LNCAP (cell line): ENCODE results near the gene LYZL2.

ENCODE experiments used
- TF ChIP-seq, protein P1 (sequence below): fragments of 450-650 bp; IDR thresholded peaks from 2 replicates; pipeline ENCODE4 v1.5.1; 2017; ENCODE audit warnings: mild to moderate bottlenecking

Gene LYZL2

DNA sequence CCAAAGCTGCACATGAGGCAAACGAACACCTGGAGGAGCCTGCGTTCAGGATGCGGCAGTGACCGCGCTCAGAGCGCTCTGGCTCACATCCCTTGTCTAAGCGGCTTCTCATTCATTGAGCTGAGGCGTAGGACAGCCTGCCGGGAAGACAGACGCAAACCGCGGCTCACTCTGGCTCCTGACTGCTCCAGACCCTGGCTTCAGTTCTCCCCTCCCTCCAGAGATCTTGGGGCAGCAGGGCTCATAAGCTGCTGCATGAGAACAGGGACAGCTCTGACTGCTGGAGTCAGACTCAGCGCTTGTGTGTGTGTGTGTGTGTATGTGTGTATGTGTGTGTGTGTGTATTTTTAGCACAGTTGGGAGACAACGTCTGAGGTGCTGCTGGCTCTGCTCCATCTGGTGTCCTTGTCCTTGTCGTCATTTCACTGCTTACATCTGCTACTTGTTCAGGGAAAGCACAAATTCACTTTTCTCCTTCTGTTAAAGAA lies 15.8 kb upstream of the LYZL2 start:
- TF ChIP-seq, protein P1, sequence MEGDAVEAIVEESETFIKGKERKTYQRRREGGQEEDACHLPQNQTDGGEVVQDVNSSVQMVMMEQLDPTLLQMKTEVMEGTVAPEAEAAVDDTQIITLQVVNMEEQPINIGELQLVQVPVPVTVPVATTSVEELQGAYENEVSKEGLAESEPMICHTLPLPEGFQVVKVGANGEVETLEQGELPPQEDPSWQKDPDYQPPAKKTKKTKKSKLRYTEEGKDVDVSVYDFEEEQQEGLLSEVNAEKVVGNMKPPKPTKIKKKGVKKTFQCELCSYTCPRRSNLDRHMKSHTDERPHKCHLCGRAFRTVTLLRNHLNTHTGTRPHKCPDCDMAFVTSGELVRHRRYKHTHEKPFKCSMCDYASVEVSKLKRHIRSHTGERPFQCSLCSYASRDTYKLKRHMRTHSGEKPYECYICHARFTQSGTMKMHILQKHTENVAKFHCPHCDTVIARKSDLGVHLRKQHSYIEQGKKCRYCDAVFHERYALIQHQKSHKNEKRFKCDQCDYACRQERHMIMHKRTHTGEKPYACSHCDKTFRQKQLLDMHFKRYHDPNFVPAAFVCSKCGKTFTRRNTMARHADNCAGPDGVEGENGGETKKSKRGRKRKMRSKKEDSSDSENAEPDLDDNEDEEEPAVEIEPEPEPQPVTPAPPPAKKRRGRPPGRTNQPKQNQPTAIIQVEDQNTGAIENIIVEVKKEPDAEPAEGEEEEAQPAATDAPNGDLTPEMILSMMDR, result no peak

DNA sequence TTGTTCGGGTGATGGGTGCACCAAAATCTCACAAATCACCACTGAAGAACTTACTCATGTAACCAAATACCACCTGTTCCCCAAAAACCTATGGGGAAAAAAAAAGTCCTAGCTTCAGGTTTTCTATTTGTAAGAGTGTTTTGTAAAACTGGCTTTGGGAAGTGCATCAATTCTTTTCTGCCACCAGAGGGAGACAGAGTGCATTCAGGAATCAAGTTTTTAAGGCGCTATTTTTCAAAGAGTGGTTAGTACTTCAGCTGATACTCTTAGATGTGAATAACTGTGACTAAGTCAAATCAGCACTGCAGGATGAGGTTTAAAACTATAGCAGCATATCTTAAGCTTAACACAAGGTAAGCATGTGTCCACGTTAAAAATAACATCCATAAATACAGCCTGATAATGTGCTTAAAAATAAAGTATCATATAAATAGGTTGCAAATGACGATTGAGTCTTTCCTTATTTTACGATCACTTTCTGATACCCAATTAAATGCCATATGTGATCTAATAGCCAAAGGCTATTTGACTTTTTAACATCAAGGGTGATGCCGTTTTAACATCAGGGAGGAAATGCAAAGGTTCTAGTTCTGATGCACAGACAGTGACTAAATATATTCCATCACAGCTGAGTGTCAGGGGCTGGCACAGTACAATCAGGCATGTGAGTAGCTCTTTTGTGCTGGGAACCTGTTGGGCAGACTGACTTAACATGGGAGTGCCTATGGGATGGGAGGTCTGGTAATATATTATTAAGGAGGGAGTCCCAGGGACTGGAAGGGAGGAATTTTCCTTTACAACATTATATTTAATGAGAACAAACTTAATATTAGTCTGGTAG lies 10.6 kb upstream of the LYZL2 start:
- TF ChIP-seq, protein P1, result peak; percentile 96

DNA sequence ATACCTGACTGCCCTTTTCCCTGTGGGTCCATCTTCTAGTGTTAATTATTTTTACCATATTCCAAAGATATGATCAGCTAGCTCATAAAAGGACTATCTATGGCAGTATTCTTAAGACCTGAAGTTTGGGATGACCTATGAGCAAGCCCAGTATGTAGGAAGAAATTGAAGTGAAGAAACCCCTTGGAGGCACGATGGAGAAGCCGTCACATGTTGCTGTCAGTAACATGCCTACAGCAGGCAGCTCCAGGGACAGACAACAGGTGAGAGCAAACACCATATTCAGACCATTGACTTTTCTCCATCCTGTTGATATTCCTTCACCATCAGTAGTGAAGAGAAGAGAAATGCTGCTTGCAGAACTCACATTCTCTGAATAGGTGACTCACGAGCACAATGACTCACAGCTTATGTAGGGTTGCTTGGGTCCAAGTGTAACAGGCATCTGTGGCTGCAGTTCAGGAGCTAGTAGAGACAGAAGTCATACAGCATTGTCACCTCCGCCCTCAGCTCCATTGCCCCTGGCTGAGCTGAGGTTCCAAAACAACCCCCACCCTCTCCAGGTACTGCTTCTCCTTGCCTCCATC lies 8.4 kb upstream of the LYZL2 start:
- TF ChIP-seq, protein P1, result no peak

DNA sequence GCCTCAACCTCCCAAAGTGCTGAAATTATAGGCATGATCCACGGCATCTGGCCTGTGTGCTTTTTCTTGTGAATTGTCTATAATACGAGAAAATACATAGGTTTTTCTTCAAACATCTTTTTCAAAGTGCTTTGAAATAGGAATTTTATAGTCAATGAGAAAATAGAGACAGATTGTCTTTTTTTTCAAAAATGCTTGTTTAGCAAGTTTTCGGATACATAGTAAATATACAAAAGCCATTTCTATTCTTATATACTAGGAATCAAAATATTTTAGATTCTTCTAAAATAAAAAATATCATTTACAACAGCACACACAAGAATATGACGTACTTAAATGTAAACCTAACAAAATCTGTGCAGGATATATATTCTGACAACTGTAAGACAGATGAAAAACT lies 1.6 kb upstream of the LYZL2 start:
- TF ChIP-seq, protein P1, result no peak

DNA sequence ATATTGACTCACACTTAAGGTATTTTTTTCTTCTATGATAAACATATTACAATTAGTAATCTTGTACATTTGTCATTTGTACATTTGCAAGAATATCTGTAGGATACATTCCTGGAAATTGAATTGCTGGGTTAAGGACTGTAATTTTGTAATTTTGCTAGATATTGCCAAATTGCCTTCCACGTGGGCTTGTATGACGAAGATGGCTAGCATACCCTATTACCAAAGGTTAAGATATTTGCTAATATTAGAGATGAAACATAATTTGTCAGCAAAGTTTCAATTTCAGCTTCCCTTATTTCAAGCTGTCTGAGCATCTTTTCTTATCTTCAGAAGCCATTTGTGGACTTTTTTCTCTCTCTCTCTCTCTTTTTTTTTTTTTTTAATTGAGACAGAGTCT lies 1.0 kb upstream of the LYZL2 start:
- TF ChIP-seq, protein P1, result no peak

DNA sequence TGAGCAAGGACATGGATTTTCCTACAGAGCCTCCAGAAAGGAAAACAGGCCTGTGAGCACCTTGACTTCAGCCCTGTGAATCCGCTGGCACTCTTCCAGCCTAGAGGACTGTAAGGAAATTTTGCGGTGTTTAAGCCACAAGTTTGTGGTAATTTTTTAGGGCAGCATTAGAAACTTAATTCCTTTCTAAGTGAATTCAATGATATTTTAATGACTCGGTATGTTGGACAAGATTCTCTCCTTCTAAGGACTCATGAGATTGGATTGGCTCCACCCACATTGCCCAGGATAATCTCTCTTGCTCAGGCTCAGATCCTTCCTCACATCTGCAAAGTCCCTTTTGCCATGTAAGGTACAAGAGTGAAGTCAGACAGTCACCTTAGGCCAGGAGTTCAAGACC lies 4.5 kb downstream of the LYZL2 start:
- TF ChIP-seq, protein P1, result no peak

DNA sequence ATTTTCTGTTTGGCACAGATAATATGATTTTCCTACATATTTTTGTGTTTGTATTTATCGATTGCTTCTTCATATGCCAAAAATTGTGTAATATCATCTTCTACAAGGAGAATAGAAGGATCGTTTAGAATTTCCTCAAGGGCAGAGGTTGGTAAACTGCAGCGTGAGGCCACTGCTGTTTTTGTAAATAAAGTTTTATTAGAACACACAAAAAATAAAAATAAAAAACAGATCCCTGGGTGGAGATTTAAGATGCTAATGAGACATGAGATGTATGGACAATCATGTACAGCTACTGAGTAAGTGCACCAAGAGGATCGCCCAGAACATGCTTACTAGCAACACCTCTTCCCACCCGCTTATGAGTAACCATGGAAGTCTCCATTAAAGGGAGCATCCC lies 9.6 kb downstream of the LYZL2 start:
- TF ChIP-seq, protein P1, result no peak
